NOMO-1 (cell line): ENCODE measurements around the gene PI4KA.
"Not testable (repeated sequence)": the region's sequence is repeated elsewhere in the genome, so short reads cannot be mapped to it uniquely, and the experiment has no call there.

ENCODE experiments used
- DNase-seq, 2 experiments: peaks; one replicate each; lab custom pipeline; 2025; ENCODE audit not compliant: unreplicated experiment in 2 of 2; lab: John Stamatoyannopoulos, UW

The PI4KA gene

DNA sequence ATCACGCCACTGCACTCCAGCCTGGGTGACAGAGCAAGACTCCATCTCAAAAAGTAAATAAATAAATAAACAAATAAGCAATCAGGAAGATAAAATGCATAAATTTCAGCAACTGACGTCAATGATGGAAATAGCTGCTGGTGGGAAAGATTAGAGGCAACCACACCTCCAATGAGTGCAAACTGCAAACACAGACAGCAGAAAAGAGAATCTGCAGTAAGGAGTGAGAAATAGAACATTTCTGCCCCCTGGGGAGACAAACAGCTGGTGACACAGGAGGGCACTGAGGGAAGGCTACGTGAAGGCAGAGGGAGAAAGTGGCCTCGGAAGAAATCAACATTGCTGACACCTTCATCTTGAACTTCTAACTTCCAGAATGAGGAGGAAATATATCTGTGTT is 6.5 kb downstream of the PI4KA start:
- DNase-seq = no peak

DNA sequence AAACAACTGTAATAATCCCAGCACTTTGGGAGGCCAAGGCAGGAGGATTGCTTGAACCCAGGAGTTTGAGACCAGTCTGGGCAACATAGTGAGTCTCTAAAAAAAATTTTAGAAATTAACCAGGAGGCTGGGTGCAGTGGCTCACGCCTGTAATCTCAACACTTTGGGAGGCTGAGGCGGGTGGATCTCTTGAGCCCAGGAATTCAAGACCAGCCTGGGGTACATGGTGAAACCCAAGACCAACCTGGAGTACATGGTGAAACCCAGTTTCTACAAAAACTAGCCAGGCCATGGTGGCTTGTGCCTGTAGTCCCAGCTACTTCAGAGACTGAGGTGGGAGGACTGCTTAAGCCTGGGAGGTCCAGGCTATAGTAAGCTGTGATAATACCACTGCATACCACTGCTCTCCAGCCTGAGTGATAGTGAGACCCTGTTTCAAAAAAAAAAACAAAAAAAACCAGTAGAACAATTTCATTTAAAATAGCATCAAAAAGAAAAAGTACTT is 11.2 kb downstream of the PI4KA start:
- no peak for DNase-seq

DNA sequence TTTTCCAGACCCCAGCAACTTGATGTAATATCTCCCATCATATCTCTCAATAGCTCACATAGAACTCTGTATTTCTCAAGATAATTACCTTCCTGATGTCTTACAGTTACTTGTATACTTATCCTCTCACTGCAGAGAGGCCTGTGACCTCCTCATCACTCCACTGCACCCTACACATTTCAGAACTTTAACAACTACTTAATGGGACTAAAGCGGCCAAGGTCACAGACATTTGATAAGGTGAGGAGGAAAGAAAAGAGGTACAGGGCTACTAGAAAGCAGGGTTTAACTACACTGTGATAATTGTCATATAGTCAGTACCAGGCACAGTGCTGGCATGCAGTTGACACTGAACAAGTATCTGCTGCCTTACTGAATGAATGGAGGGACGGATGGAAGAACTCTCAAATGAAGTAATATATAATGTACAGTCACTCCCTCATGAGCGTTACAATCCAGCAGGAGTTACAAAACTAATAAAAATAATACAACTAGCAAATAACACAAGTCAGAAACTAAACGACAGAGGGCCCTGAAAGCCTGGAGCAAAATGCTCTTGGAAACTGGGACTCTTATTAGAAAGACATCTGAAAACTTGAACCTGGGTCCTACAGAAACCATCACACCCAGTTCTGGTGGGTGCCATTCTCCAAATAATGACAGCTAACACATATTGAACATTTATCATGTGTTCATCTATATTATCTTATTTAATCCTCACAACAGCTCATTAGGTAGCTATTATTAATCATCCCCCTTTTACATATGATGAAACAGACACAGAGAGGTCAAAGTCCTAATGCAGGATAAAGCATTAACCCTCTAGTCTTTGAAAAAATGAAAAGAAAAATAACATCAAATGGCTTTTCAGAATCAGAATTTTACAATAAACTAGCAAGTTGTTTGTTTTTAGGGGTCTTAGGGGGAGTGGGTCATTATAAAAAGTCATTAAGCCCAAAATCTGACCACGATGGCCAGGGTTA is 14.3 kb downstream of the PI4KA start:
- DNase-seq = no peak

DNA sequence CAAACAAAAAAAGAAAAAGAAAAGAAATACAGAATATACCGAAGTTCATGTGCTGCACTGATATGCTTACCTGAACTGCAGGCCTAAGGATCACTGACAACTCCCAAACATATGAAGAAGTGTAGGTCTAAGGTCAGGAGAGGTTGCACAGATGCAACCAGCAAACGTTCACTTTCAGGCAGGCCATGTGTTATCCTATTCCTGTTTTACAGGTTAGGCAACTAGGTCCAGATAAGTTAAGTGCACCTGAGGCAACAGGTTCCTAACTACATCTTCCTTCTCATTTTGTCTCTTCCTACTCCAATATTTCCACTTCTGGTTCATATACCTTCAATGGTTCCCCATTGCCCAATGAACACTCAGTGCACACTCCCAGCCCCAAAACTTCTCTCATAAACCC is 15.1 kb downstream of the PI4KA start:
- no peak for DNase-seq

DNA sequence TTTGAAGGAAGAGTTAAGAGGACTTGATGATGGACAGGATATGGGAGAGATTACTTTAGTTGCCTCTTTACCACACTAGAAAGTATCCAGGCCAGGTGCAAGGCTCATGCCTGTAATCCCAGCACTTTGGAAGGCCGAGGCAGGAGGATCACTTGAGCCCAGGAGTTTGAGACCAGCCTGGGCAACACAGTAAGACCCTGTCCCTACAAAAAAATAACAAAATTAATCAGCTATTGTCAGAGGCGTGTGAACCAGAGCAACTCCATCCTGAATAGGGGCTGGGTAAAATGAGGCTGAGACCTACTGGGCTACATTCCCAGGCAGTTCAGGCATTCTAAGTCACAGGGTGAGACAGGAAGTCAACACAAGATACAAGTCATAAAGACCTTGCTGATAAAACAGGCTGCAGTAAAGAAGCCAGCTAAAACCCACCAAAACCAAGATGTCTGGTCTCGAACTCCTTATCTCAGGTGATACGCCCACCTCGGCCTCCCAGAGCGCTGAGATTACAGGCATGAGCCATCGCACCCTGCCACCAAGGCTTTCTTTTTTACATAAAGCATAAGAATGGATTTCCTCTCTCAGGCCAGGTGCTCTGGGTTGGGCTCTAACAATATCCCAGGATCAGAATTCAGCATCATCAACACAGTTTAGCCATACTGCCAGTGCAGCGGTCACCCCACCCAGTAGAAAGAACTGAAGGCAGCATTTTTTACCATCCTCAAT is 17.8 kb downstream of the PI4KA start:
- no peak for DNase-seq

DNA sequence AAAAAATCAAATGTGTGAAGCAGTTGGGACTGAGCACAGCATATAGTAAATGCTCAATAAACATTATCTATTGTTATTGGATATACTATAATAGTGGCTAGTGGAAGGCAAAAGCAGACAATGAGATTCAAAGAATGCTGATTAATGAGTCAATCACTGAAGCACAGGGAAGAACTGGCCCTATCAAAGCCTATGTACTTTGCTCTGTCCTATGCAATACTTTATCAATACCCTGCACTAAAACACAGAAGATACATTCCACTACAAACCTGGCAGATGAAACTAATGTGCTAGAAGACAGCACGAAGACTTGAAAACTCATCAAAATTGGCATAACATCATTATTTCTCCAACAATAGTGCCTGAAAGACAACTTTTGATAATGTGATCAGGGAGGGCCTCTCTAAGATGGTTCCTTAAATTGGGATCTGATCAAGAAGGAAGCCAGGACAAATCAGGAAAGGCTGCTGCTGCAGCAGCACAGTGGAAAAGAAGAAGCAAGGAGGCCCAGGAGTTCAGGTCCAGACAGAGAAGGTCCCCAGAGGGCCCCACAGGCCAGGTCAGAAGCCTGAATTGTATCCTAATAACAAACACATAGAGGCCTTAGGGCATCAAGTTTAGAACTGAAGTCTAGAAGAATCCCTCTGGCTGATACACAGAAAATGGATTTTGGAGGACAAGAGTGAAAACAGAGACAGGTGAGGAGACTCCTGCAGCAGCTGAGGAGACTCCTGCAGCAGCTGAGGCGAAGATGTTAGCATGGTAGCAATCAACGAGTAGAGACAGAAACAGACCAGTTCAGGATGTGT is 18.6 kb downstream of the PI4KA start:
- no peak for DNase-seq

DNA sequence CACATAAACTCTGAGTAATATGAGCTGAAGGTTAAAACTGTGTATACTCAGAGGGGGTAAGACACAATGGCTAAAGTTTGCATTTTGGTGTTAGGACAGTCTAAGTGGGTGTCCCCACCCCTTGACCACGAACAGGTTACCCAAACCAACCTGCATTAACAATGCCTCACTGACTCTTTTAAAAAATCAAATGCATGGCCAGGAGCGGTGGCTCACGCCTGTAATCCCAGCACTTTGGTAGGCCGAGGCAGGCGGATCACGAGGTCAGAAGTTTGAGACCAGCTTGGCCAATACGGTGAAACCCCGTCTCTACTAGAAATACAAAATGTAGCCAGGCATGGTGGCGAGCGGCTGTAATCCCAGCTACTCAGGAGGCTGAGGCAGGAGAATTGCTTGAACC is 19.3 kb downstream of the PI4KA start:
- not testable (repeated sequence) for DNase-seq

DNA sequence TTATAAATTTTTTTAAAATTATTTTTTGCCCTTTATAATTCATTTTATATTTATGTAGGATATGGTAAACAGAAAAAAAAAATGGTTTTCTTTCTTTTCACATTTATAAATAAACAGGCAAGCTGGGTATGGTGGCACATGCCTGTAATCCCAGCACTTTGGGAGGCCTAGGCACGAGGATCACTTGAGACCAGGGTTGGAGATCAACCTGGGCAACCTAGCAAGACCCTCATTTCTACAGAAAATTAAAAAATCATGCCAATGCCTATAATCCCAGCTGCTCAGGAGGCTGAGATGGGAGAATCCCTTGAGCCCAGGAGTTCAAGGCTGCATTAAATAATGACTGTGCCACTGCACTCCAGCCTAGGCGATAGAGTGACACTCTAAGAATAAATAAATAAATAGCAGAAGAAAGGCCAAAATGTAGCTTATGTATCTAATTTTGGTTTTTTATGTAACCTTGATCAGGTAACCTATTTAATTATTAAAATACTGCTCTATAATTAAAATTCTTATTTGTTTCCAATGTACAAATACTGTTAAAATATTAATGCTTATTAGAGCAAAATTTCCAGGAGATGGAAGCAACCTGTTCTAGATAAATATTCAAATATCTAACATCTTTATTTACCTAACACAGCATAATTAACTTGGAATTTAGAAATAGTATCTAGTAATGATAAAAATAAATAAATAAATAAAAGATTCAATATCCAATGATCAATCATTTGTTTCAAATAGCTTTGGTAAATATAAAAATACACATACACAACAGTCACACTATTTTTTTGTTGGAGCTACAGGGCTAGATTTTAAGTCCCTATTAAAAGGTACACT is 21.4 kb downstream of the PI4KA start:
- DNase-seq = no peak

DNA sequence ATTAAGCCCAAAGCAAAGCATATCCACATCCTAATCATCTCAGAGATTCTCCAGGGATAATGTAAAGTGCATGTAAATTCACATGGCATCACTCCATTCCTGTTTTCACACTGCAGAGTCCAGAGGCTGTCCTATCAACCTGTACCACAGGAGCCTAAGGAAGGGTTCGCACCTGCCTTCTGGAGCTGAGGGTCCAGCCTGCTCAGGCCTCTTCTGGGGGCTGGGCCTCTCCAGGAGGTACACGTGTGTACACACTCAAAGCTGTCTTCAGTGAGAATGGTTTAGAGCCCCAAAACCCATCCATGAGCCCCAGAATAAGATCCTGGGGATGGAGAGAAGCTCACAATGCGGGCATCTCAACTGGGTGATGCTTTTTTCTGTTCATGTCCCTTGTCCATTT is 23.9 kb downstream of the PI4KA start:
- DNase-seq = no peak

DNA sequence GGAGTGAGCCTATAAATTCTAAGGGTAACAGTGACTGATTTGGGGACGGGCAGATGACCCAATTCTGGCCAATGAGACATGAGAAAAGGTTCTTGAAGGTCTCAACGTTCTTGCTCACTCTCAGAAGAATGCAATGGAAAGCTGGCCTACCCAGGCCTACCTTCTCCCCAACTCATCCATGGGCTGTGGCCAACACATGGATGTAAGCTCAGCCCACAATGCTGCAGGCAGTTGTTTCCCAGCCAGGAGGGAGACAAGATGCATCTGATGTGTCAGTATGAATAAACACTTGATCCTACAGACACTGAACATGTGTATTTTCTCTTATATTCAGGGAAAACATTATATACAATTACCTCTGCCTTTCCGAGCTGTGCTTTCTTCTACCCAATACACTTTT is 24.4 kb downstream of the PI4KA start:
- DNase-seq = no peak

DNA sequence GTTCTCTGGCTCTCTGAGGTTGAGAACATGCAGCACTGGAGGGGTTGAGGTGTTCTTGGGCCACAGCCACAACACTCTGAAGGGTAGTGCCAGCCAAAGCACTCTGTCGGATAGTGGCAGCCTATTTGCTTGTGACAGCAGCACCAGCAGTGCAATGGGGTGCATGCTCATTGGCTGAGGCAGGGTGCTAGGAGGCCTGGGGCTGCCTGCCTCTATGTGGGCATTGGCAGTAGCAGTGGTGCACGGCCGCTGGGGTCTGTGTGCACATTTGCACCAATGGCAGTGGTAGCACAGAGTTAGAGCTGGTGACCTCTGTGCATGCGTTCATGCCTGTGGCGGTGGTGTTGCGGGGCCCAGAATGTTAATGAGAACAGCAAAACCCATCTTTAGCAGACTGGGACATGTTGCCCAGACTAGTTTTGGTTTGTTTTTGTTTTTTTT is 25.4 kb downstream of the PI4KA start:
- DNase-seq = no peak

DNA sequence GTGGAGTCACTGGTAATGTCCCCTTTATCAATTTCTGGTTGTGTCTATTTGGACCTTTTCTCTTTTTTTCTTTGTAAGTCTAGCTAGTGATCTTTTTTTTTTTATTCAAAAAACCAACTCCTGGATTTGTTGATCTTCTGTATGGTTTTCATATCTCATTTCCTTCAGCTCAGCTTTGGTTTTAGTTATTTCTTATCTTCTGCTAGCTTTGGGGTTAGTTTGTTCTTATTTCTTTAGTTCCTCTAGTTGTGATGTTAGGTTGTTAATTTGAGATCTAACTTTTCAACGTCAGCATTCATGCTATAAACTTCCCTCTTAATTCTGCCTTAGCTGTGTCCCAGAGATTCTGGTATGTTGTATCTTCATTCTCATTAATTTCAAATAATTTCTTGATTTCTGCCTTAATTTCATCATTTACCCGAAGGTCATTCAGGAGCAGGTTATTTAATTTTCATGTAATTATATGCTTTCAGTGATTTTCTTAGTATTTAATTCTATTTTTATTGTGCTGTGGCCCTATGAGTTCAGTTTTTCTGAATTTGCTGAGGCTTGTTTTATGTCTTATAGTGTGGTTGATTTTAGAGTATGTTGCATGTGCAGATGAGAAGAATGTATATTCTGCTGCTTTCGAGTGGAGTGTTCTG is 29.0 kb downstream of the PI4KA start:
- DNase-seq = no peak

DNA sequence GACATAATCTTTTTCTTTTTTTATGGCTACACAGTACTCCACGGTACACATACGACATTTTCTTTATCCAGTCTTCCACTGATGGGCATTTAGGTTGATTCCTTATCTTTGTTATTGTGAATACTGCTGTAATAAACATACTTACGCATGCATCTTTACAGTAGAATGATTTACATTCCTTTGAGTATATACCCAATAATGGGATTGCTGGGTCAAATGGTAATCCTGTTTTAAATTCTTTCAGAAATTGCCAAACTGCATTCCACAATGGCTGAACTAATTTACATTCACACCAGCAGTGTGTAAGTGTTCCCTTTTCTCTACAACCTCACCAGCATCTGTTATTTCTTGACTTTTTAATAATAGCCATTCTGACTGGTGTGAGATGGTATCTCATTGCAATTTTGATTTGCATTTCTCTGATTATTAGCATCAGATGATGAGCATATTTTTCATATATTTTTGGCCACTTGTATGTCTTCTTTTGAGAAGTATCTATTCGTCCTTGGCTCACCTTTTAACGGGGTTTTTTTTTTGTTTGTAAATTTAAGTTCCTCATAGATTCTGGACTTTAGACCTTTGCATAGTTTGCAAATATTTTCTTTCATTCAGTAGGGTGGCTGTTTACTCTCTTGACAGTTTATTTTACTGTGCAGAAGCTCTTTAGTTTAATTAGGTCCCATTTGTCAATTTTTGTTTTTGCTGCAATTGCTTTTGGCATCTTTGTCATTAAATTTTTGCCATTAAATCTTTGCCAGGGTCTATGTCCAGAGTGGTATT is 32.0 kb downstream of the PI4KA start:
- not testable (repeated sequence) for DNase-seq

DNA sequence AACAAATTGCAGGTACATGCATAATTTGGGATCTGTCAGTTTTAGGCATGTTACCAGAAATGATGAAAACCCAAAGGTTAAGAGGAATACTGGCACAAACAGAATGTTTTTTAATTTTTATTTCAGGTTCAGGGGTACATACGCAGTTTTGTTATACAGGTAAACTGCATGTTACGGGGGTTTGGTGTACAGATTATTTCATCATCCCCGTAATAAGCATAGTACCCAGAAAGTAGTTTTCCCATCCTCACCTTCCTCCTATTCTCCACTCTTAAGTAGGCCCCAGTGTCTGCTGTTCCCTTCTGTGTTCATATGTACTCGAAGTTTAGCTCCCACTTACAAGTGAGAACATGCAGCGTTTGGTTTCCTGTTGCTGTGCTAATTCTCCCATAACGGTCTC is 33.0 kb downstream of the PI4KA start:
- DNase-seq = no peak

DNA sequence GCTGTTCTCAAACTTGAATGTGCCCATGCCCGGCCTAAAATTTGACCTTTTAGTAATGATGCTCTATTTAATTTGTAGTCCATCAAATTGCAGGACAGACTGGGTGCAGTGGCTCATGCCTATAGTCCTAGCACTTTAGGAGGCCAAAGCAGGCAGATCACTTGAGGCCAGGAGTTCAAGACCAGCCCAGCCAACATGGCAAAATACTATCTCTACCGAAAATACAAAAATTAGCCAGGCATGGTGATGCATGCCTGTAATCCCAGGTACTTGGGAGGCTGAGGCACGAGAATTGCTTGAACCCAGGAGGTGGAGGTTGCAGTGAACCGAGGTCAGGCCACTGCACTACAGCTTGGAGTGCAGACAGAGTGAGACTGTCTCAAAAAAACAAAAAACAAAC is 33.4 kb downstream of the PI4KA start:
- not testable (repeated sequence) for DNase-seq

DNA sequence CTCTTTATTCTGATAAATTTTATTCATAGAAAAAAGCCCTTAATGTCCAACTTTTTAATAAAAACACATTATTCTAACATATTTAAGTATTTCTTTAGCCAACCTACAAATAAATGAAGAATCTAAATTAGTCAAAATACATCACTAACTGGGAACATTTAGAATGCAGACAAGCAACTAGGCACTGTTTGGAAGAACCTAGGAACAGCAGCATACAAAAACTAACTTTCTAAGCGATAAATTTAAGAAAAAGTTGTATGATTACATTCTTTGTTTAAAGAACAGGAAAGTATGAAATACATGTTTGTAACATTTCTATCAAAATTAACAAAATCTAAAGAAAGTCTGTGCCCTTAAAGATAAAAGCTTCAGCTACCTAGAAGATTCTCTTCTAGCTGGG is 35.3 kb downstream of the PI4KA start:
- no peak for DNase-seq

DNA sequence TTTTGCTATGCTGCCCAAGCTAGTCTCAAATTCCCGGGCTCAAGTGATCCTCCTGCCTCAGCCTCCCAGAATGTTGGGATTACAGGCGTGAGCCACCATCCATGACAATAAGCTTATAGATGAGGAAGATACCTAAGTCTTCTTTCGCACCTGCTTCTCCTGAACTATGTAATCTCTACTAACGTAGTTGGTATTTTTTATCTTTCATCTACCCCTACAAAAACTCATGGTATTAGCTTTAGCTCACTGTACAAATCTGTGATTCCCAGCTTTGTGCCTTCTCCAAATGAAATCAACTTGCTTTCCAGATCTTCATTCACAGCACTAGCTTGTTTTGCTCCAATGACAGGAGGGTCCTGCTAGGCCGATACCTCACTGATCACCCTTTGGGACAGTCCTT is 36.4 kb downstream of the PI4KA start:
- DNase-seq = no peak

DNA sequence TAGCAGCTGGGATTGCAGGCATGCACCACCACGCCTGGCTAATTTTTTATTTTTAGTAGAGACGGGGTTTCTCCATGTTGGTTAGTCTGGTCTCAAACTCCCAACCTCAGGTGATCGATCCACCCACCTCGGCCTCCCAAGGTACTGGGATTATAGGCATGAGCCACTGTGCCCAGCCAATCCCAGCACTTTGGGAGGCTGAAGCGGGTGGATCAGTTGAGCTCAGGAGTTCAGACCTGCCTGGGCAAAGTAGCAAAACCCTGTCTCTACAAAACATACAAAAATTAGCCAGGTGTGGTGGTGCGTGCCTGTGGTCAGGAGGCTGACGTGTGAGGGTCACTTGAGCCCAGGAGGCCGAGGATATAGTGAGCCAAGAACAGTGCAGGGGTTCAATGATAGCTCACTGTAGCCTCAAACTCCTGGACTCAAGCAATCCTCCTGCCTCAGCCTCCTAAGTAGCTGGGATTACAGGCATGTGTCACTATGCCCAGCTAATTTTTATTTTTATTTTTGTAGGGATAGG is 36.8 kb downstream of the PI4KA start:
- DNase-seq = not testable (repeated sequence)

DNA sequence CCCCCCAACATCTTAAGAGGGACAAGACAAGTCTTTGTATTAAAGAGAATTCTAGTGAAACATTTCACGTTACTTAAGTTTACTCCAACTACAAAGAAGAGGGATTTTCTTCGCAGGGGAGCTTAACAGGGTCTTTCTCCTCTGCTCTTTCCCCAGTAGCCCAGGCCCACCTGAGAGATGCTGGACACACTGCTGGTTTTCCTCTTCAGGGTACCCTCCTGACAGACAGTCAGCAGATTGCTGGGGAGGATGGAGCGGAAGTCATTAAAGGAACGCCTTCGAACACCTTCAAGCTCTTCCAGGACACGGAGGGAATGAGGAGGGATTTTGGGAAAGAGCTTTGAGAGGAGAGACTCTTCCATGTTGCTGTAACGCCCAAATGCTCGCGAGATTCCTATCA is 39.1 kb downstream of the PI4KA start:
- DNase-seq = no peak
